ENCODE data around the gene TRNP1. TPM values are rescaled to one million over a fixed set of nuclear protein-coding genes. Genes with fewer than 3 reads are reported as not detected.

Gene TRNP1
- total and polyA plus RNA-seq, 10 of the 15 experiments (the other 5 are each of a cell fraction or from before 2014, with no cell fraction given) = 0.13 TPM; not detected in 9

DNA sequence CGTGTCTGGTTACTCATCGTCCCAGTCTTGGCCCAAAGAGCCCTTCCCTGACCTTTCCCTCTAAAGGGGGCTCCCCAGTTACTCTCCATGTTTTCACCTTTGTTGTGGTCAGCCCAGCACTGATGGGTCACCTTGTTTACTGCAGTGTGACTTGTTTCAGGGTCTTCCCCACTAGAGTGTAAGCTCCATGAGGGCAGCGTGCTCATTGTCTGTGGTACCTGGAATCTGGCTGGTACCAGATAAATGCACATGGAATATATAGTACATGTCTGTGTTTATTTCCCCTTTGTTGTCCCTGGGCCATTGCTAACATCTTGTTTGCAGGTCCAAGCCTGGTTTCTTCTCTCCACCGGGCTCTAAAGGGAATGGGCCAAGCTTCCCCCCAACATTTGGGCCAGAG, 41.9 kb downstream of the TRNP1 start:
- DNase-seq (ENCODE audit: low read depth, low spot score) = no peak
- Histone ChIP-seq H4K20me1 (ENCODE audit: control insufficient read depth, insufficient read depth) (no peaks in the 10 kb centered on the region), H3K4me2 (ENCODE audit: control insufficient read depth, insufficient read depth) (no peak overlapping the region), H3K4me1 (ENCODE audit: control insufficient read depth, insufficient read depth, low read length) (no peaks in the 10 kb centered on the region), H3K27ac (ENCODE audit: control insufficient read depth, insufficient read depth) (no peak overlapping the region), H2AFZ (ENCODE audit: control insufficient read depth, low read depth, low read length) (no peak overlapping the region), H3K9ac (ENCODE audit: control insufficient read depth, insufficient read depth, low read length) (no peak overlapping the region), H3K9me3 (replicated peaks; ENCODE audit: control insufficient read depth, insufficient read depth, low read length) (no peaks in the 10 kb centered on the region), H3K27me3 (replicated peaks in 1 of 2; ENCODE audit: control insufficient read depth in 2 of 2, insufficient read depth in 2 of 2, low read length in 1 of 2) (no peaks in the 10 kb centered on the region; a peak in 1 of 4 replicates), H3K36me3 (ENCODE audit: control insufficient read depth in 2 of 2, insufficient read depth in 2 of 2, low read length in 1 of 2) (no peaks in the 10 kb centered on the region), H3K79me2 (ENCODE audit: control insufficient read depth, insufficient read depth, low read length) (no peaks in the 10 kb centered on the region), H3K4me3 (no peak overlapping the region)
- SMC1A ChIA-PET (ENCODE audit: uncharacterized antibody, unreplicated experiment) = interaction anchor here (1.3 kb wide), 1 partner anchor 11 kb away, joined by 5 read pairs; no protein-coding TSS in a partner anchor
- WGBS (ENCODE audit: insufficient coverage, insufficient replicate concordance, low lambda C conversion rate, missing lambda C conversion rate) = 36% methylated on average over 4 of the region's 4 CpGs
- no TSS peak for BruUV-seq (replicated peaks)
- ATAC-seq = no peak
- POLR2A ChIA-PET = interaction anchor here (0.6 to 1.0 kb wide), 4 partner anchors 23 to 1445 kb away, joined by 3 to 5 read pairs (median 3); no protein-coding TSS in a partner anchor
- FAIRE-seq = no peak
- RAD21 ChIA-PET (ENCODE audit: unreplicated experiment) = interaction anchor here (1.1 kb wide), 1 partner anchor 9 kb away, joined by 4 read pairs; no protein-coding TSS in a partner anchor
- no peak for TF ChIP-seq CBX5 (IDR thresholded peaks at IDR 0.05; ENCODE audit: low read depth)
- intact Hi-C loops (cut with micrococcal nuclease; ENCODE audit: unreplicated experiment) (no loop called here), in situ Hi-C loops (cut with MboI) (no loop called here)
- CTCF ChIA-PET = interaction anchor here (4.6 kb wide), 1 partner anchor 10 kb away, joined by 44 read pairs; no protein-coding TSS in a partner anchor

DNA sequence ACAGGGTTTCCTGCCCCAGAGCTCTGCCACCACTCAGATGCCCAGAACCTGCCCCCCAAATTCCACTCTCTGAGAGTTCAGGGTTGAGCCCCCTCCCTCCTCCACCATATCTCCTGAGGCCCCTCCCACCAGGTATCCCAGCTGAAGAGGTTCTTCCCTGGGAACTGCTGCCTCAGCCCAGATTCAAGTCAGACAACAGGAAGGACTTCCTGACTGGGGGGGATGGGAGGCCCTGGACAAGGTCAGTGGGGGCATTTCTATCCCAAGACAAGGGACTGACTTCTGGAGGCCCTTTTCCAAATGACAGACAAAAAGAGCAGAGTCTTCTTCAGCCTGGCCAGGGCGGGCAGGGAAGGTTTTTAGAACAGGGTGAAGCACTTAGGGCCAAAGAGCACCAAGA, 43.2 kb downstream of the TRNP1 start:
- DNase-seq (ENCODE audit: low read depth, low spot score) = no peak
- TF ChIP-seq ZSCAN29 (IDR thresholded peaks at IDR 0.05) (no peak), ZNF217 (IDR thresholded peaks at IDR 0.05) (no peak), NR2C1 (IDR thresholded peaks at IDR 0.05) (no peak), SP1 (IDR thresholded peaks at IDR 0.05; ENCODE audit: low read depth, low read length) (no peak), KDM1A (IDR thresholded peaks at IDR 0.05; ENCODE audit: borderline replicate concordance) (no peak), SRF (IDR thresholded peaks at IDR 0.05; ENCODE audit: low read depth in 2 of 2, low read length in 2 of 2) (no peak), STAT3 (IDR thresholded peaks at IDR 0.05; ENCODE audit: low read depth, low read length) (no peak)
- TF ChIP-seq, protein P1, sequence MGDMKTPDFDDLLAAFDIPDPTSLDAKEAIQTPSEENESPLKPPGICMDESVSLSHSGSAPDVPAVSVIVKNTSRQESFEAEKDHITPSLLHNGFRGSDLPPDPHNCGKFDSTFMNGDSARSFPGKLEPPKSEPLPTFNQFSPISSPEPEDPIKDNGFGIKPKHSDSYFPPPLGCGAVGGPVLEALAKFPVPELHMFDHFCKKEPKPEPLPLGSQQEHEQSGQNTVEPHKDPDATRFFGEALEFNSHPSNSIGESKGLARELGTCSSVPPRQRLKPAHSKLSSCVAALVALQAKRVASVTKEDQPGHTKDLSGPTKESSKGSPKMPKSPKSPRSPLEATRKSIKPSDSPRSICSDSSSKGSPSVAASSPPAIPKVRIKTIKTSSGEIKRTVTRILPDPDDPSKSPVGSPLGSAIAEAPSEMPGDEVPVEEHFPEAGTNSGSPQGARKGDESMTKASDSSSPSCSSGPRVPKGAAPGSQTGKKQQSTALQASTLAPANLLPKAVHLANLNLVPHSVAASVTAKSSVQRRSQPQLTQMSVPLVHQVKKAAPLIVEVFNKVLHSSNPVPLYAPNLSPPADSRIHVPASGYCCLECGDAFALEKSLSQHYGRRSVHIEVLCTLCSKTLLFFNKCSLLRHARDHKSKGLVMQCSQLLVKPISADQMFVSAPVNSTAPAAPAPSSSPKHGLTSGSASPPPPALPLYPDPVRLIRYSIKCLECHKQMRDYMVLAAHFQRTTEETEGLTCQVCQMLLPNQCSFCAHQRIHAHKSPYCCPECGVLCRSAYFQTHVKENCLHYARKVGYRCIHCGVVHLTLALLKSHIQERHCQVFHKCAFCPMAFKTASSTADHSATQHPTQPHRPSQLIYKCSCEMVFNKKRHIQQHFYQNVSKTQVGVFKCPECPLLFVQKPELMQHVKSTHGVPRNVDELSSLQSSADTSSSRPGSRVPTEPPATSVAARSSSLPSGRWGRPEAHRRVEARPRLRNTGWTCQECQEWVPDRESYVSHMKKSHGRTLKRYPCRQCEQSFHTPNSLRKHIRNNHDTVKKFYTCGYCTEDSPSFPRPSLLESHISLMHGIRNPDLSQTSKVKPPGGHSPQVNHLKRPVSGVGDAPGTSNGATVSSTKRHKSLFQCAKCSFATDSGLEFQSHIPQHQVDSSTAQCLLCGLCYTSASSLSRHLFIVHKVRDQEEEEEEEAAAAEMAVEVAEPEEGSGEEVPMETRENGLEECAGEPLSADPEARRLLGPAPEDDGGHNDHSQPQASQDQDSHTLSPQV (IDR thresholded peaks at IDR 0.05) = no peak
- WGBS (ENCODE audit: insufficient coverage, insufficient replicate concordance, low lambda C conversion rate, missing lambda C conversion rate) = 8% methylated on average over 1 of the region's 1 CpG
- intact Hi-C loops (cut with micrococcal nuclease; ENCODE audit: unreplicated experiment) (no loop called here), in situ Hi-C loops (cut with MboI) (no loop called here)
- H3K27ac ChIP-seq (ENCODE audit: control insufficient read depth, insufficient read depth) = no peak overlapping the region
- H3K27me3 ChIP-seq (replicated peaks in 1 of 2; ENCODE audit: control insufficient read depth in 2 of 2, insufficient read depth in 2 of 2, low read length in 1 of 2) = no peaks in the 10 kb centered on the region; a peak in 2 of 4 replicates
- POLR2A ChIA-PET = no interaction called here
- no peak overlapping the region for H3K4me3 ChIP-seq
- CTCF ChIA-PET = interaction anchor here (1.3 kb wide), 1 partner anchor 9 kb away, joined by 8 read pairs; no protein-coding TSS in a partner anchor
- no peaks in the 10 kb centered on the region for H3K79me2 ChIP-seq (ENCODE audit: control insufficient read depth, insufficient read depth, low read length)
- no peak overlapping the region for H3K9ac ChIP-seq (ENCODE audit: control insufficient read depth, insufficient read depth, low read length)
- no peaks in the 10 kb centered on the region for H3K4me1 ChIP-seq (ENCODE audit: control insufficient read depth, insufficient read depth, low read length)
- no peaks in the 10 kb centered on the region for H3K36me3 ChIP-seq (ENCODE audit: control insufficient read depth in 2 of 2, insufficient read depth in 2 of 2, low read length in 1 of 2)
- H4K20me1 ChIP-seq (ENCODE audit: control insufficient read depth, insufficient read depth) = no peaks in the 10 kb centered on the region
- H3K4me2 ChIP-seq (ENCODE audit: control insufficient read depth, insufficient read depth) = no peak overlapping the region
- SMC1A ChIA-PET (ENCODE audit: uncharacterized antibody, unreplicated experiment) = no interaction called here
- no peak overlapping the region for H2AFZ ChIP-seq (ENCODE audit: control insufficient read depth, low read depth, low read length)
- FAIRE-seq = no peak
- H3K9me3 ChIP-seq (replicated peaks; ENCODE audit: control insufficient read depth, insufficient read depth, low read length) = no peaks in the 10 kb centered on the region
- ATAC-seq = no peak
- BruUV-seq (replicated peaks) = no TSS peak
- RAD21 ChIA-PET (ENCODE audit: unreplicated experiment) = interaction anchor here (0.6 to 1.4 kb wide), 3 partner anchors 63 to 463 kb away, joined by 4 to 6 read pairs (median 4); no protein-coding TSS in a partner anchor

Measured in GM12878 (cell line).